GM19438 (cell line): ENCODE results near the gene RFWD3.

Experiments
- ATAC-seq: cut with Tn5 transposase; IDR thresholded peaks from one replicate; pipeline ENCODE4 v1.9.1; 2021; ENCODE audit warnings: low read depth; ENCODE audit not compliant: unreplicated experiment

RFWD3 gene

DNA sequence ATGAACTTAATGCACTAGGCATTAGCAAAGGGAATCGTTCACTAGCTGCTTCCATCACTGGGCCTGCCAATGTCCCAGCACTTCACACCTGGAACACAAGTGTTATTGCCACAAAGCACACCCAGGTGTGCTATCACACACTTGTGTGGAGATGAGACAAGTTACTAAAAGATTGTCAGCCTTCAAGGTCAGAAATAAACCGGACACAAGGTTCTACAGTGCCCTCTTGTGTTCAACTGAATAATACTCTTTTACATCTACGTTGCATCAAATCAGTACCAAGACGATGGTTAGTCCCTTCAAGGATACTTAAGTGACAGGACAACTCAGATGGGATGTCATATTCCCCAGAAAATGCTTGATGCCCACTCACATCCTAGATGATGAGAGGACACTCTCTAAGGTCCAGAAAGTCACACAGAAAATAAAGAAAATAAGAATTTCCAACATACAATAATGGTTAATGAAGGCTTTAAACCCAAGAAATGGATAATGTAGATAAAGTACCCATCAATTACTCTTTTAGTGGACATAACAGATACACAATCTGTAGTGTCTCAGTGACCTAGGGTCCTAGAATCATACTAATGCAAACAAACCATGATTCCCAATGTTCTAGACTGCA is 43.4 kb downstream of the RFWD3 start:
- ATAC-seq = no peak

DNA sequence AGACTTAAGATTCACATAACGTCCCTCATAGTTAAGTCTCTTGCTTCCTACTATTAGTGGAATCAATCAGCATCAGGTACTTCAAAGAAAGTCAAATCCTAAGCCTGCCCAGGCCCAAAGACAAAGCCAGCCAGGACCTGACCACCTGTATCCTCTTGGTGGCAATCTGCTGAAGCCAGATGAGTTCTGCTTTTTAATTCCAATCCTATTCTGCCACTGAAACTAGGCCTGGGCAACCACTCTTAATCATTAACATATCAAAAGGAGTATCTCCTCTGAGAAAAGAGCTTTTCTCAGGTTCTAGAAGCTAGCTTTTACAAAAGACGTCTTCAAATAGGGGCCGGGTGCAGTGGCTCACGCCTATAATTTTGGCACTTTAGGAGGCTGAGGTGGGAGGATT is 44.7 kb downstream of the RFWD3 start:
- no peak for ATAC-seq

DNA sequence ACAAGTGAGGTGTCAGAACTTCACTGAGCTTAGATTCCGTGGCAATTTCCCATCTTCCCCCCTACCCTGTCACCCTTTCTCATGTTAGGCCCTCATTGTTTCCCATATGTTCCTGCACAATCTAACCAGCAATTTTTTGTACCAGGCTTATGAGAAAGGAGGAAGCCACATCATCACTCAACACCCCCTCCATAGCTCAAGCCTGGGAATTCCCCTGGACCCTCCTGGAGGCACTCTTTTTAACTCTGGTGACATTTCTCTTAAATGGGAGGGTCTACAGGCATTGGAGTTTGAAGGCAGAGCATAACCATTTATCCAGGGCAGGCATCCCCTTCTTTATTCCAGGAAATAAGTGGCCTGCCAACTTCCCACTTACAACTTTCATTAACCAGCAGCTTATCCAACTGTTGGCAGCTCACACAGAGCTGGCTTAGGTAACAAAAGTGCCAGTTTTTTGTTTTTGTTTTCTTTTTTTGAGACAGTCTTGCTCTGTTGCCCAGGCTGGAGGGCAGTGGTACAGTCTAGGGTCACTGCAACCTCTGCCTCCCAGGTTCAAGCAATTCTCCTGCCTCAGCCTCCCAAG is 49.4 kb downstream of the RFWD3 start:
- ATAC-seq = no peak

DNA sequence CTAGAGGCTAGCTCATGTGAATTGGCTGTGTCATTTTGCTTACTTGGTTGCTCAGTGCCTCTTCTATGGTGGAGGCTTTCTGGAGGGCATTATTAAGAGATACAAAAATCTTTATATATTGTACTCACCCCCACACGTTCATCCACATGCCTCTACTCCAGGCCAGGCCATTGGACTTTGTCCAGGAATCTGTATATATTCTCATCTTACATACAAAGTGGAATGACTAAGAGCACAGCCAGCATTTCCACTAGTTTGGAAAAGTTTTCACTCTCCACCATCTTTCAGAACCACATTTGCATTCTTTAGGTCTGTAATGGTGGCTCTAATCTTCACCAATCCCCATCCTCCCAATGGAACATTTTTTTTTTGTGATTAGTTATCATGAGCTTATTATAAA is 55.0 kb downstream of the RFWD3 start:
- ATAC-seq = no peak

DNA sequence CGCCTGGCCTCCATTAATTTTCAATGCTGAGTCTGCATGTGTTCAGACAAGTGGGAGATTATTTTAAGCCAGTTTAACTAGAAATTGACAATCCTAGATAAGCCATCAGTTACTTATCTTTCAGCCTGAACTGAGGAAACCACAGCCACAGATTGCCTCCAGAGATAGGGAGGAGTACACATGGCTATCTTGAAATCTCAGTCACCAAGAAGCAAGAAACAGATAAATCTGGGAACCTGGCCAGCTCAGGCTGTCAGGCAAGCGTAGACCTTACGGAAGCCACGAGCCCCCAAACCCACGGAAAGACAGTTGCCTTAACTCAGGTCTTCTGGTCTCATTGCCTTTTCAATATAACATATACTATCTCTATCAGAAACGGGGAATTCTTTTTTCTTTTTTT is 57.7 kb downstream of the RFWD3 start:
- ATAC-seq = no peak

DNA sequence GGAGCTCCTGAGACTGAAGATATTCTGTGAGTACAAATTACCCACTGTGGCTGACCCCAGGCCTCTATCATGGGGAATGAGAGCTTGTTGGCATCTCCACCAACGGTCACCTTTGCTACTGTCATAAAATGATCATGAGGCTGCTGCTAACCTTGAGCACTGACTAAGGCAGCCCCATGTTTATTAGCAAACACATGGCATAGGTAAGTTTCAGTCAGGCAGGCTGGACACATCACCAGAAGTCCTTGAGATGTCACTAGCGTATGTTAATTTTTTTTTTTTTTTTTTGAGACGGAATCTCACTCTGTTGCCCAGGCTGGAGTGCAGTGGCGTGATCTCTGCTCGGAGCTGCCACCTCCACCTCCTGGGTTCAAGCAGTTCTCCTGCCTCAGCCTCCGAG is 58.3 kb downstream of the RFWD3 start:
- ATAC-seq = no peak

DNA sequence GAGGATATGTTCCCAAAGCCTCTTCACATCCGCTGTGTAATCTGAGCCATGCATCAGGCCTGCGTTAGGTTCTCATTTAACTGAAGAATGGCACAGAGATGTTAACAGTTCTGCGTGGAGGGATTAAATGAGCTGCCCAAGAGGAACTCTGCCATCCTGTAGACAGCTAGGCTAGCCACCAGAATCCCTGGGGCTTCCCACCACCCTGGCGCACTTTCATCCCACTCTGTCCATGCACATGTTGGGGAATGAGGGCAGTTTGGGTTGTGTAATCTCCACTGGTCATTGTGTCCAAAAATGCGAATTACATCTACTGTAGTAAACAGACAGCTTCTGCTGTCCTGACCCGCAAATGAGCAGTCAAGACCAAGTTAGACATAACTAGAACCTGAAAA is 58.7 kb downstream of the RFWD3 start:
- no peak for ATAC-seq

DNA sequence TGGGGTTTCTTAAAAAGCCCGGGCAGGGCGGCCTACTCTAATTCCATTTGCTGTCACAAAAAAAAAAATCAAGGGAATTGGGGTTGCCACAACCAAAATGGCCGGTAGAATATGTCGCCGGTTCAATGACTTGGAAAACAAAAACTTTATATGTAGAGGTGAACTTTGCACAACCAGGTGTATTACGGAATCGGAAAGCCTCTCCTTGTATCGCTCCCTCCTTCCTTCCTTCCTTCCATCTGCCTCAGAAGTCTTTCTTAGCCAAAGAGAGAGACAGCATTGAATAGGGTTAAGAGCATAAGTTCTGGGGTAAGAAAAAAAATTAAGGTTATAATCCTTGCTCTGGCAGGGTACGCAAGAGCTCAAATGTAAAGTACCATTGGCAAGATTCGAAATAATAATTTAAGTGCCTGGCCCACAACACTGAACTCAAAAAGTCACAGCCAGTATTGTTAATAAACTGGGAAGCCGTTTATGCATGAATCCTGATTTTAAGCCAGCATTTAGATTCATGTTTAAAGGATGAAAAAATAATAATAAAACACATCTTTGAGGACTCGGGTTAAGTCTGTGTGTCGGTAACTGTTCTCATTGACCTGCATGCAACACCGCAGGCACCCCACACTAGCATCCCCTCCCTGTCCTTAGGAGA is 59.2 kb downstream of the RFWD3 start:
- ATAC-seq = peak; percentile 21

DNA sequence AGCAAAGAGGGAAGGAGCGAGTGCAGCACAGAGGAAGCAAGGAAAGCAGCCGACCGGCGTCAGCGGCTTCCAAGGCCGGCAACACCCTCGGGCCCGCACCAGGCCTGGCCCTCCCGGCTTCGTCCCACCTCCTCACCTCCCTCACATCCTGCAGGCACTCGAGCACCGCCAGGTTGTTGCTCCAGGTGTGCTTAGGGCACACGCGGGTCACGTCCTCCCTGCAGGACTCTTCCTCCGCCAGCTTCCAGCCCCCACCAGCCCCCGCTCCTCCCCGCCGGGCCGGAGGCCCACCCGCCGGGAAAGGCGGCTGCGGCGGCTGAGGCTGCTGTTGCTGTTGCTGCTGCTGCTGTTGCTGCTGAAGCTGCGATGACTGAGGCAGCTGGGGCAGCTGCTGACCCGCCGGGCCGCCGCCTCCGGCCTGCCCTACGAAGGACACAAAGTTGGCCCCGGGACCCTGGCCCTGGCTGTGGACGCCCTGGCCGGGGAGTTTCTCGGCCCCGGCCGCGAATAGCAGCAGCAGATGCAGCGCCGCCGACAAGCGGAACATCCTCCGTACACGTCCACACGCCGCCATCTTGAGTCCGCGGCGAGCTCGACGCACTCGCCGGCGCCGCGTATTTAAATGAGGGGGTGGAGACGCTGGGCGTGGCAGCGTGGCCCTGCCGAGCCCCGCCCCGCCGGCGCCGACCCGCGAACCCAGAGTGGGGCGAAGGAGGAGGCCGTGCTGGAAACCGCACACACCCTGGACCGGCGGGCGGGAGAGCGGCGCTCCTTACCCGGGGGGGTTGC is 60.0 kb downstream of the RFWD3 start, which contains the start of gene GLG1:
TSS of gene GLG1 (minus strand) at position 594 of the 789 bp plus-strand sequence. CDS start at position 574, 20 bp downstream.
- peak; percentile 94 for ATAC-seq

DNA sequence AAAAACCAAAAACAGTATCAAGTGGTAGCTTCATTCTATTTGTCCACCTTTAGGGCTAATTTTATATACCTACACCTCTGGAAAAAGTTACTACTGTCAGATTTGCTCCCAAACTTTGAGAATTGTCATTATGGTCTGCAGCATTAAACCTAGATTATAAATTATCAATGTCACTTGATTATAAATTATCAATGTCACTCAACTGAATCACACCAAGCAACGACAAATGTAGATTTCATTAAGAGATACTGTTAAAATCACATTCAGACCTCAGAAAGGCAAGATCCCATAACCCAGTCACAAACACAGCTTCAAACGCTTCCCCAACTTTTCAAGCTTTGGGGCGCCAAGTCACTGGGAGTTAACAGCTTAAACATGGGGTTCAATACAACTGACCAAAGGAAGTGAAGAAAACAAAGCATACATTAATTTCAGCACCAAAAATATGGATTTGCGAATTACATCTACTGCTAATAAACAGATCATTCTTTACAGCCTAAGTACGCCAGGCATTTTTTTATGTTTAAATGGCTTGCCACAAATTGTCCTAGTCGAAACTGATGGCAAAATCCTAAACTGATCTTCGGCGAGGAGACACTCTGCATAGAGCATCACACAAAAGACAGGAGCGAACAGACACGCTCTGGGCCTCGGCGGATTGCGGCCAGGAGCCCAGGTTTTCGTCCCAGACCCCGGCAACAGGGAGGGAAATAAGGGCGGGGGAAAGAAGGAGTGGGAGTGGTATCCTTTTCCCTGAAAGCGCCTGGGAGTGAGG is 60.7 kb downstream of the RFWD3 start:
- no peak for ATAC-seq

DNA sequence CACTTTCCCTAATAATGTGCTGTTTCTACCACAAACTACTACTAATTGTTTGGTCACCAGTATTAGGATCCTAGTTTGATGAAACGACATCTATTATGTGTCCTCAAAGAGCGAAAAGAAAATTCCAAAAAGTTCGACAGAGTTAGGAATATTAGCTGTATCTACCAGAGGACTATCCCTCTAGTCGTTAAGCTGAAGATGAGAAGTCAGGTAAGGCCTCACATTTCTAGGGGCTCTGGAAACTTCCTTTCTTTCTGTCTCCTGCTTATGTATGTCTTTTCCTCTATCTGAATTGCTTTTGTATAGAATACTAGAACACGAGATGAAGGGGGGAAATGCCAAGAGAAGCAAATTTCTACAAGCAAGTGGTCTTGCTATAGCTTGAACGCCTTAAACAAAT is 61.3 kb downstream of the RFWD3 start:
- no peak for ATAC-seq

DNA sequence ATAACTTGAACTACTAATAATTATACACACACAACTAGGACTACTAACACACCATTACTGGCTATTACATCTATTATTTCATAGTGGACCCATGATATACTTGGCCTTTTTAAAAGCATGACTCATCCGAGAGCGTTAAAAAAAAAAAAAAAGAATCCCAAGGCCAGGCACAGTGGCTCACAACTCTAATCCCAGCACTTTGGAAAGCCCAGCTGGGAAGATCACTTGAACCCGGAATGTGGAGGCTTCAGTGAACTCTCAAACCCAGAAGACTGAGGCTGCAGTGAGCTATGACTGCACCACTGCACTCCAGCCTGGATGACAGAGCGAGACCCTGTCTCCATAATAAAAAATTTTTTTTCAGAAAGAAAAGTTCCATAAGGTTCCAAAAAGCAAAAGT is 62.8 kb downstream of the RFWD3 start:
- ATAC-seq = no peak

DNA sequence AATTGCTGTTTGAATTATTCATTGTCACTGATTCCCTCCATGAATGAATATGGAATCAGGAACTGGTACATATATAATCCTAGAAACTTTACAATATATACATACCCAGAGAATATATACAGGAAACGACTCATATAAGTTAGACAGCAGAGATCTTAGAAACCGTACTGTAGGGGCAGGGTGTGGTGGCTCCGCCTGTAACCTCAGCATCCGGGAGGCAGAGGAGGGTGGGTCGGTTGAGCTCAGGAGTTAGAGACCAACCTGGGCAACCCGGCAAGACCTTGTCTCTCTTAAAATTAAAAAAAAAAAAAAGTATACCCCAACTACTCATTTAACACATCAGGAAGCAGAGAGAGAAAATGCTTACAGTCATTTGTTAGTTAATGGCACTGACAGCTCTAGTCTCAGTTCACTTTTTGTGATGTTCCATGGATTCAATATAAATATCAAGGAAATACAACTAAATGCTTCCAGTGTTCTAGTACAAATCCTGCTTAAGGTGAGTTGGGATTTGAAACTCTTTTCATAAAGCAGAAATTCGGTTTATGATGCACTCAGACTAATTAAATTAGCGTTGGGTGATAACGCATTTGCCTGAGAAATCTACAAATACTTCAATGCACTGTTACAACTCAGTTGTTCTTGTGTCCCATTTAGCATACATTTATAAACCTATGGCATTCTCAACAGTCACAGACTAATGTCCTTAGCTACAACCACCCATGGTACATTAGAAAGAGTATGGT is 65.4 kb downstream of the RFWD3 start:
- peak; percentile 92 for ATAC-seq

DNA sequence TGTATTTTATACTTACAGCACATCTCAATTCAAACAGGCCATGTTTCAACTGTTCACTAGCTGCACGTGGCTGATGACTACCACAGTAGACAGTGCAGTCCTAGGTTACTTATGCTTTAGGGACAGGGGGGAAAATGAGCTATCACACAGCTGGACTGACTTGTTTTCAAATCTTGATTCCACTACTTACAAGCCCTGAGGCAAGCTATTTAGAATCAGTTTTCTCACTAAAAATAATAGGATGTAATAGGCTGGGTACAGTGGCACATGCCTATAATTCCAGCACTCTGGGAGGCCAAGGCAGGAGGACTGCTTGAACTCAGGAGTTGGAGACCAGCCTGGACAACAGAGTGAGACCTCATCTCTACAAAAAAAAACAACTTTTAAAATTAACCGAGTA is 70.1 kb downstream of the RFWD3 start:
- ATAC-seq = no peak

DNA sequence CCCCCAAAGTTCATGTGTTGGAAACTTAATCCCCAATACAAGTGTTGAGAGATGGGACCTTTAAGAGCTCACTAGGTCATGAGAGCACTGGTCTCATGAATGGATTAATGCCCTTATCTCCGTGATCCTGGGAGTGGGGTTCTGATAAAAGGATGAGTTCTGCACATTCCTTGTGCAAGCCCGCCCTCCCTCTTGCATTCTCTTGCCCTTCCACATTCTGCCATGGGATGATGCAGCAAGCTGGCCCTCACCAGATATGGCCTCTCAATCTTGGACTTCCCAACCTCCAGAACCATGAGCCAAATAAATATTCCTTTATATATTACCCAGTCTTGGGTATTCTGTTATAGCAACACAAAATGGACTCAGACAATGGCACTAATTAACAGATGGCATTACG is 73.8 kb downstream of the RFWD3 start:
- no peak for ATAC-seq

DNA sequence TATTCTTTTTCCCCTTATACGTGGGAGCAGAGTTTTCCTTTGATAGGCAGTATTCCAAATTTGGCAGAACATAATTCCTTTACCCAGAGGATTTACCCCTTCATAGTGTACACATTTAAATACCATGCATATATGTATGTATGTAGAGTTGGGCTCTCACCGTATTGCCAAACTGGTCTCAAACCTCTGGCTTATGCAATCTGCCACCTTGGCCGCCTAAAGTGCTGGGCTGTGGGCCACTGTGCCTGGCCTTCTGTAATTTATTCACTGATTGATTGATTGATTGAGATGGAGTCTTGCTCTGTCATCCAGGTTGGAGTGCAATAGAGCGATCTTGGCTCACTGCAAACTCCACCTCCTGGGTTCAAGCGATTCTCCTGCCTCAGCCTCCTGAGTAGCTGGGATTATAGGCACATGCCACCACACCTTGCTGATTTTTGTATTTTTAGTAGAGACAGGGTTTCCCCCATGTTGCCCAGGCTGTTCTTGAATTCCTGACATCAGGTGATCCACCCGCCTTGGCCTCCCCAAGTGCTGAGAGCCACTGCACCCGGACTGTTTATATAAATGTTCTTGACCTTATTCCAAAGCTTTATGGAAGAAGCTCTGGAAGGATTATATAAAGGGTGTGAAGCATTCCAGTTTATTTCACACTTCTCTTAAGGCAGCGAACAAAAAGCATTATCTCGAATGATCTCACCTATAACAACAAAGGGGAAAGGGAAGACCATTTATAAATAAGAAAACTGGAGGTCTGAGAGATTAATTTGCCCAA is 74.6 kb downstream of the RFWD3 start:
- ATAC-seq = no peak

DNA sequence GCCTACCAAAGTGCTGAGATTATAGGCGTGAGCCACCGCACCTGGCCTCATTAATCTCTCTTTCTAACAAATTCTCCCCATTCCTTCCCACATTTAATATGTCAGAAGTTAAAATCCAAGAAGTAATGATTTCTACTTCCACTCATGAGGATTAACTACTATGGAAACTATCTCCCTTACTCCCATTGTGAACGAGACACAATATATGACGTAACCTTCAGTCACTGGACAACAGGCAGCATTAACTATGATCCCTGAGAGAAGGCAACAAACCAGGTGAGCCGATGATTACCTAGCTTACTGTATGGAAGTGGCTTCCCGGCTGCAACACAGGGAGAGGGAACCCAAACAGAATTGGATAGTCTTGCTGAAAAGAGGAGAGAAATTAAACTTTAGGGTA is 79.7 kb downstream of the RFWD3 start:
- ATAC-seq = no peak

DNA sequence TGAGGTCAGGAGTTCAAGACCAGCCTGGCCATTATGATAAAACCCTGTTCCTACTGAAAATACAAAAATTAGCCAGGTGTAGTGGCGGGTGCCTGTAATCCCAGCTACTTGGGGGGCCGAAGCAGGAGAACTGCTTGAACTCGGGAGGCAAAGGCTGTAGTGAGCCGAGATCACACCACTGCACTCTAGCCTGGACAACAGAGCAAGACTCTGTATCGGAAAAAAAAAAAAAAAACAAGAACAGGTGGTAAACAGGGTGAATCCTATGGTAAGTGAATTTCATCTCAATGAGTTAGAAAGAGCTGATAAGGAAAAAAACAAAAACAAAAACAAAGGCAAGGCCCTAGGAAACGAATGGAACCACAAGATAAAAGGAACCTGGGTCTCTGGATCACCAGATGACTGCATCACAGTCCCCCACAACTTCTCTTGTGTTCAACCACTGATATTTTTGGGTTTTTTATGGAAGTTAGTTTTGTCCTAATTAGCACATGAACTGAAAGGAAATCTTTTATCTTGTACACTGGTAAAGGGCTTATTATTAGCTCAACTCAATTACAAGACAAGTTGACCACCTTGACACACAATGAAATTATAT is 80.7 kb downstream of the RFWD3 start:
- ATAC-seq = no peak
